CD4-positive, alpha-beta T cell treated with Interferon gamma for 1 hour (primary cell): ENCODE results near the gene CREB3L2.

Source experiments
- DNase-seq: peaks from one replicate; pipeline ENCODE4 v3.0.0-alpha.2; 2020

CREB3L2 gene

DNA sequence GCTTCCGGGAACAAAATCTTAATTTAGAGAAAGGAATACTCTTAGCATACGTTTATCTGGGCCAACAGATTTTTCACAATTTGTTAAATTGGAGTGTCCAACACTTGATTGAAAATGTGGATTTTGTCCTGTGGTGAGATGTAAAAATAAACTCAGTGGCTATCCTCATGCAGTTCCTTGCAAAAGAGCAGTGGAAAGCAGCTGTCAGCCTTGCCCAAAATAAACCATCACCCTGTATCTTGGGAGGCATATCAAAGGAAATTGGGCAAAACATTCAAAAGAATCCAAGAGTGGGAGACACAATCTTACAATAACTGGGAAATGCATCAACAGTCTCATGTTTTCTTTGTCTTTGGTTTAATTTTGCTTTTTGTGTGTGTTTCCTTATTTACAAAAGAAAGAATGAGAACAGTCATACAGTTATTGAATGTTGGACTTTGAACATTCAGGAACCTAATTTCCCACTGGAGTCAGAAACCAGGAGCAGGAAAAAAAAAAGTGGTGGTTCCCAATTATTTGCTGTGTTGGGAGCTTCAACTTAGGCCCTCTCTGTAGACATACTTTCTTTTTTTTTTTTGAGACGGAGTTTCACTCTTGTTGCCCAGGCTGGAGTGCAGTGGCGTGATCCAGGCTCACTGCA lies 110.8 kb downstream of the CREB3L2 start:
- DNase-seq: no peak

DNA sequence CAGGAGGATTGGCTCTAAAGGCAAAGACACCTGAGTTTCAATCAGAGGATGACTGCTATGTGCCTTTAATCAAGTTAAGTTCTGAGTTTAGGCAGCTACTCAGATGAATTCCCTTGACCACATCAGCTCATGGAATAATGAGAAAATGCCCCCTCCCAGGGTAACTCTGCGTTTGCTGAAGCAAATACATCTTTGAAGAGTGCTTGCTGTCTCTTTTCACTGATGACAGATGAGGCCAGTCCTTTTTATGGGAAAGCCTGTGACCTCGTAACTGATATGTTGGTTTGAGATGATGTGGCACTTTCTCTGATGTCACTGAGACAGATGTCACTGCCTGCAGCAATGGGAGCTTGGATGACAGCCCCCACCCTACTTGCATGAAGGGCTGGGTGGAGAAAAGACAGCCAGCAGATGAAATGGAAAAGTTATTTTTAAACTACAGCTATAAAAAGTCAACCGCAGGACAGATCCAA lies 111.4 kb downstream of the CREB3L2 start:
- DNase-seq: no peak

DNA sequence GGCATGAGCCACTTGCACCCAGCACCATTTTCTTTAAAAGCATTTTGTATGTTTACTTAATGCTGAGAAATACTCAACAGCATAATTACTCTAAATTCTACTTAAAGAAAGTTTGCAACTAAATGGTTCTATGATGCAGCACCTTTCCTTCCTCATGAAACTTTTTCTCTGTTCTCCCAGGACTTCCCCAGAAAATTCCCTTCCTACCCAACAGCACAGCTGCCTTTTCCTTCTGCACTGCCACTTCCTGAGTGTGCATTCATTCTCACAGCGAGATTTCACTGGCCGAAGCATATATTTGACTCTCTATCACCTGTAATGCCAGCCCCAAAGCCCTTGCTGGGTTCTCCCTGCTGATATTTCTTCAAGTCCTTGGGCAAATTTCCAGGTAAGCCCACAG lies 113.6 kb downstream of the CREB3L2 start:
- DNase-seq: no peak

DNA sequence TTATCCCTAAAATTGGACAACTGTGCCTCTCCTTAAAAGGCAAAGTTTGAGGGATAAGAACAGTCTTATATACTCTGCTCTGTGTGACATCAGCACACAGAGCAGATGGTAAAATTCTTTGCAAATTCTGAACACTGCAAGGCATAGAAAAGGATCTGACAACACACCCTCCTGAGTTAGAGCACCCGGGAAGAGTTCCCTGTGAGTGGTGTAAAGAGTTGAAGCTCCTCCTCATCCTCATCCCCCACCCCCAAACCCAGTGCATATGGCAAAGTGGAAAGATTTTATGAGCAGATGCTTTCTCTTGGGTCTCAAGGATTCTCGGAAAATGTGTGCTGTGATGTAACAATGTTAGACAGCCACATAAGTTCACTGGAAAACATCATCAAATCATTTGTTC lies 115.1 kb downstream of the CREB3L2 start:
- no peak for DNase-seq

DNA sequence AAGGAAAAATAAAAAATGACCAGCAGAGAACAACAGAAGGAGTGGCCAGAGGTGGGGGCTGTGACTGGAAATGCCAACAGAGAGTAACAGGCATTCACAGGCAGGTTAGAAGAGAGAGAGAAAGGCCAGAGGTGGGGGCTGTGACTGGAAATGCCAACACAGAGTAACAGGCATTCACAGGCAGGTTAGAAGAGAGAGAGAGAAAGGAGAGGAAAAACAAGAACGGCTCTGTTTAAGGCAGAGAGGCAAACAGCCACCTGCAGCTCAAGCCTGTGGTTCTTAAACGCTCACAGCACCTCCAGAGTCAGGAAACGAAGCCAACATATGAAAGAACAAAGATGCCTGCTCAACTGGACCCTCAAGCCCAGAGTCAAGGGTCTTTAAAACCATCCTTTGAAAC lies 115.6 kb downstream of the CREB3L2 start:
- DNase-seq: no peak

DNA sequence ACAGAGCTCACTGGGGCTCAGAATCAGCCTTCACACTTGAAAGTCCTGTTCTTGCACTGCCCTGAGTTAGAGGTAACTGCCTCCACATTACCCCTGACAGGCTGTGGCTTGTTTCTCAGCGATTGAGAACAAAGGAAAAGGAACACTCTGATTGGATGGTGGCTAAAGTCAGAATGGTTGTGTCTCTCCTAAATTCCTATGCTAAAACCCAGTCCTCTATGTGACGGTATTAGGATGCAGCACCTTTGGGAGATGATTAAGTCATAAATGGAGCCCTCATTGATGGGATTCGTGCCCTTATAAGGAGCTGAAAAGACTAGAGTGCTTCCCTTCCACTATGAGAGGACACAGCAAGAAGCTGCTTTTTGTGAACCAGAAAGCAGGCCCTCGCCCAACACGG lies 116.2 kb downstream of the CREB3L2 start:
- DNase-seq: no peak

DNA sequence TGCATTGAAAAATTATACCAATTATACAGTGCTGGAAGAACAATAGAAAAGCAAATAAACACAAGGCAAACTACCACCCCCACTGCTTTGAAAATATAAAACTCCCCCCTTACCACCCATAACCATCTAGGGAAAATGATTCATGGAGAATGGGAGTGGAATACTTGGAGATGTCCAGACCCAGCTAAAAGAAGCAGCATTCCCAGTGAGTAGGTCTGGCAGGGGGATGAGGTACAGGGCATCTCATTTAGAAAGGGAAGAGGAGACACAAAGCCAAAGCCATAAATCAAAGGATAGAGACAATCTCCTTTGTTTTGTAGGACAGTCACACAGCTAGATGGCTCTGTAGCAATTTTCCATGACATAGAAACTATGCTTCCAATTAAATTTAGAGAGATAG lies 119.1 kb downstream of the CREB3L2 start:
- no peak for DNase-seq

DNA sequence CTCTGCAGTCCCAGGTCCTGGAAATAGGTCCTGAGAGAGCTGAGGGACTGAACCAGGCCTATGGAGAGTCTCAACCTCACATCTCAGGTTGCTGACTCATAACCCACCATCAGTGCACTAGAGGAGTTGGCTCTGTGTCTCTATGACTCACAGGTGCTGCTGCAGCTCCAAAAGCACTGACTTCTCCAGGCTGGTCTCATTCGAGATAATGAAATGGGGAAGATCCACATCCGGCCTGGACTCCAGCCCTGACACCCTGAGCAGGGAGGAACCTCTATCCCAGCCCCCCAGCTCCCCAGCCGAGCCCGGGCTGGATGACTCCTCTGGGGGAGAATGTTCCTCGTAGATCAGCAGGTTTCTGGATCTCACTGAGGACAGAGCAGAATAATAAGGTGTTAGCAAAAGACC lies 119.6 kb downstream of the CREB3L2 start:
- DNase-seq: no peak

DNA sequence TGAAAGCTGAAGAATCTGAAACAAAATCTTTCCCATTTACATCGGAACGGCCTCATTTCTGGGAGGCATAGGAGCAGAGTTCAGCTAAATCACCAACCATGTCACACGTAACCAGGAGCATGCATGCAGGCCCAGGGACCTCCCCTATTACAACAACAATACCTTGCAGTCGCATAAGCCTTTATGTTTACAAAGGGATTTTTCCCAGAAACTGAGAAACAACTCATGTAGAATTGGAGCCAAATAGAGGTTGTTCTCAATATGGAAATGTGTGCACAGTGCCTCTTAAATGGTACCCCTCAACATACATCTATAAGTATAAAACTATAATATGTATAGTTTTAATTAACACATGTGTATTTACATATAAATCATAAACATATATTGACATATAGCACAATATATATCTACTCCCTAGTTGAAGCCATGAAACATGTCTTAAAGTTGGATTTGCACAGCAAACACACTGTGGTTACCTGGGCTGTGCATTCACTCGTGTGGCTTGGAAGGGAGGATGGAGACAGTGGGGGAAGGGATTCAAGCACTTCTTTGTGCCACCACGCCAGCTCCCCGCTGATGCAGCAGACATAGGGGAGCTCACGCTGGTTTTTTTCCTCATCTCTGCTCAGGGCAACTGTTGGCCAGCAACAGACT lies 120.2 kb downstream of the CREB3L2 start:
- DNase-seq: no peak

DNA sequence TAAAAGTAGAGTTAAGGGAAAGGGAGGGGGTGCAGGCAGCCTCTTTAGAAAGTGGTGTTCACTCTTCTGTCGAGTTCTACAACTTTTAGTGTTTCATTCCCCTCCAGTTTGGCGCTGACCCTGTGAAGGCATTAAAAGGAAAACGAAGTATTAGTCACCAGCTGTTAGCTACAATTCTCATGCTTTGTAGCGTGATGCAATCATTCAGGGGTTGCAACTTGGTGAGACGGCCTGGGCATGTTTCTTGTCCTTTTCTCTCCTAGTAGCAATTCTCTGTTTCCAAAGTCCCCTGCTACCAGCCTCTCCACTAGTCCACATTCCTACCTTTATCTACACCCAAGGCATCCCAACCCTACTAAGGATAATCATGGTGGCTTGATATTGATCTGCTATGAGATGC lies 121.5 kb downstream of the CREB3L2 start:
- DNase-seq: no peak

DNA sequence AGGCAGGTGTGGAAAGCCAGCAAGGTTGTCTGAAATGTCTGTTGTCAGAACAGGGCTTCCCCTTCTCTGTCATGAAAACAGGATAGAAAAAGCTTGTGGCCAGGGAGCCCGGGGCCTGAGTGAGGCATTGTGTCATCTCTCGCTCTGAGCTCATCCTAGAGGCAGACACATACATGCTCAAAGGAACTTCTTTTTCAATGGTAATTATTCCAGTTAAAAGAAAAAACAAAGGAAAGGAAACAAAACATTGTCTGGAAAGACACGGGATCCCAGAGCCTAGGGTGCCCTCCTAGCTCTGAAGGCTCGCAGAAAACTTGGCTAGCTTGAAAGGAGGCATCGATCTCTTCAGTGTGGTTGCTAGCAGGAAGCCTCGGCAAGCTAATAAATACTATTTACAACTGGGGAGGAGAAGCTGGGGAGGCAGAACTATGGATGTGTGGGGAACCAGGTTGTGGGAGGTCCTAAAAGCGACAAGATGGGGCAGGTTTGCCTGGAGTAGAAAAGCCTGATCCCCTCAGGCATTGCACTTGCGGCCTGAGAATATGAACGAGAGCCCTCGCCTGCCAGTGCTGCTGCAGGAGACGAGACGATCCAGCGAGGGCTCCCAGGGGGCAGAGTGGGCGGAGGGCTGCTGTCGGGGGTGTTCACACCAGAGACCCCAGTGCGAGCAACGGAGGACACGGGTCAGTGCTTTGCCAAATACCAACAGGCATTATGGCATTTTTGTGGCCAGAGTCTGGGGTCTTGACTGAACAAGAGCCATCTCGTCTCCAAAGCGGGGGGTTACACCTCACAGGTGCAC lies 122.3 kb downstream of the CREB3L2 start:
- DNase-seq: no peak

DNA sequence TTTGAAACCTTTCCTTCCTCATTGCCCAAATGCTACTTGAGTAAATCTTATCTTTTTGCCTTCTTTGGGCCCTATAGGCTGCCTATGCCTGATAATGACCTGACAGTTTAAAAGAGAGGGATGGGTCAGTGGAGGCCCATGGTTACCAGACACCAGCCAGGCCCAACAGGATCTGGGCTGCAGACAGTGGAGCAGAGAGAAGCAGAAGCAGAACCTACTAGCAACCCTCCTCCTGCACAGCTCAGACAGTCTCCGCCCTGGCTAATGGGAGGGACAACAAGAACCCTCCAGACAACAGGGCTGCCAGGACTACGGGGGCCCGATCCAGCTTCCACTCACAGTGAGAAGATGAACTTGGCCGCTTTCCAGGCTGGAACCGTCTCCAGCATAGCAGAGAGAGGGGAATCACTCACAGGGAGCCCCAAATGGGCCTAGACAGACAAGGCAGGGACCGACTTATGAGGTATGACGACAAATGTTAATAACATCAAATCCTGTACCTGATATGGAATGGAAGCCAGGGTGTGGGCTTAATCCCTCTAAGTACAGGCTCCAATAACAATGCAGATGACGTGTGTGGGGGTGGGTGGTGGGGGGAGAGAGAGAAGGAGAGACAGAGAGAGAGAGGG lies 123.4 kb downstream of the CREB3L2 start:
- no peak for DNase-seq

DNA sequence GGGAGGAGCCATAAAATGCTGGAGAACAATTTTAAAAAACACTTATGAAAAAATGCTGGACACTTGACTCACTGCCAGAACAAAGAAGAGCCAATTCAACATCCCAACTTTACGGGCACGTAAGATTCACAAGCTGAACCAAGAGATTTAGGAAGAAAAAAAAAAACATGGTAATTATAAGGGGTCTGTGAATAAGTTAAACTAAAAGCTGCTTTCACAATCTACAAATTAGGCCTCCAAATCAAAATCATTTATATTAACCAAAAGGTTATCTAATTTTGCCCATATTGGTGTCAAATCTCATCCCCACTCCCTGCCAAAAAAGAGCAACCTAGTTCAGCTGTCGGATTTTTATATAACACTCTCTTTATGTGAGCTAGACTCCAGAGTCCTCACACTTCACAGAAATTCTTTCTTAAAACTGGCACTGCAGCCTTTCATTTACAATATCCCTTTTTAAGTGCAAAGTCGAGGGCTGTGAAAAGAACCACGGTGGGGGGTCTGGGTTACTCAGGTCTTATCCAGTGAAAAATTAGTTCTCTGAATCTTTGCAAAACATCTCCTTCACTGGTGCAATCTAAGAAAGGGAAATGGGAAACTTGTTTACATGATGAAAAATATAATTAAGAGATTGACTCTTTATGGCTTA lies 124.7 kb downstream of the CREB3L2 start:
- DNase-seq: no peak

DNA sequence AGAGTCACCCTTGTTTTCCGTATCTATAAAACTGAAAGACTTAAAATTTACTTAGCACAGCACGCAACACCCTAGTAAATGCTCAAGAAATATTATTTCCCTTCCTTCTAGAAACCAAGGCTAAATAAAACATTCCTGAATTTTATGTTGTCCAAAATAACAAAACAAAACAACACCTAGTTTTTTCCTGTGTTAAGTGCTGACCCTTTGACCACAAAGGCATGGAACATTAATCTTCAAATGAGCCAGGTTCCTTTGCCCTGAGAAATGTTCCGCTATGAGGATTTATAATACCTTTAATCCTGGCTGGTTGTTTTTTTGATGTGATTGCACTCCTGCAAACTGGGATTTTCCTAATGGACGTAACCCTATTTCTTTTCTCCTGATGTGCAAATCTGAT lies 126.1 kb downstream of the CREB3L2 start:
- no peak for DNase-seq

DNA sequence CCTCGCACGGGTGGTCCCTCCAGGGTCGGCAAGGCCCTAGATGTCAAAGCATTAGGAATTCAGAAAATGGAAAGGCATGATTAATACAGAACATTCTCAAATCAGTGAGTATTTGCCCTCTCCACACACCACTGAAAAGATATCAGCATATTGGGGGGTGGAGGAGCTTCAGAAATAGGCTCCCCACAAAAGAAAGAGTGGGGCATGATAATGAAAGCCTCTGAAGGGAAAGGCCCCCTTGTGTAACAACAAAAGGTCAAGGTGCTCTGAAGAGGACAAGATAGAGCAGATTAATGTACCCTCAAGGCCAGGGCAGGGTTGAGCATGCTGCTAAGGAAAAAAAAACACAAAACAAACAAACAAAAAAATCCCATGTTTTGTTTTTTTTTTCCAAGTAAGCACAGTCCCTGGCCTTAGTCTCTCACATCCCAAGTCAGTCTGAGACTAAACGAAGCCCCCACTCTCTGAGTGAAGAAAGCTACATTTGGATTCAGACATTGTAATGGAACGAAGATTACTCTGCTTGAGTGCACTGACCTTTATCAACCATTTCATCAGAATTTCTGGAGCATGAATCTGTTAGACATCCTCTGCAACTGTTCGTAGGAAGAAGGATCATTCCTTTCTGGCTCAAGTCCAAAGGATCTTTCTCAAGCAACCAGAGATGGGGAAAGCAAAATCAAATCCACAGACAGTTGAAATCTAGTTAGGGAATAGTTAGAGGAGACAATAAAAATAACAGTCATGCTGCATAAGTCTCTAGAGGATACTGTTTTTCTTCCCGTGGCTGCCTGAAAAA lies 127.7 kb downstream of the CREB3L2 start:
- no peak for DNase-seq

DNA sequence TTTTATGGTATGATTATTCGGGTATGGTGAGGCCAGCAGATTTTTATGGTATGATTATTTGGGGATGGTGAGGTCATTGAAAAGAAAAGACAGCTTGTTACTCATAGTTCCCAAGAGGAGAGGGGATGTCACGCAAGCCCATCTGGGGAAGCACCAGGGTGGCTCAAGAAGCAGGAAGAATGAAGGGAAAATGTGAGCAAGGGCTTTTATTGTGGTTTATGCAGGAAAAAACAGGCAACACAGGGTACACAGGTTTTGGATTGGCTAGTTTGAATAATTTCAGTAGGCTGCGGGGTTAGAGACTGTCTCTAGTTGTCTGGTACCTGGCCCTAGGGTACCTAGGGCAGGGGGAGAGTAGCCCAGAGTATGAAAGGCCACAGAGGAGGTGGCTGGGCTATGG lies 128.4 kb downstream of the CREB3L2 start:
- DNase-seq: no peak

DNA sequence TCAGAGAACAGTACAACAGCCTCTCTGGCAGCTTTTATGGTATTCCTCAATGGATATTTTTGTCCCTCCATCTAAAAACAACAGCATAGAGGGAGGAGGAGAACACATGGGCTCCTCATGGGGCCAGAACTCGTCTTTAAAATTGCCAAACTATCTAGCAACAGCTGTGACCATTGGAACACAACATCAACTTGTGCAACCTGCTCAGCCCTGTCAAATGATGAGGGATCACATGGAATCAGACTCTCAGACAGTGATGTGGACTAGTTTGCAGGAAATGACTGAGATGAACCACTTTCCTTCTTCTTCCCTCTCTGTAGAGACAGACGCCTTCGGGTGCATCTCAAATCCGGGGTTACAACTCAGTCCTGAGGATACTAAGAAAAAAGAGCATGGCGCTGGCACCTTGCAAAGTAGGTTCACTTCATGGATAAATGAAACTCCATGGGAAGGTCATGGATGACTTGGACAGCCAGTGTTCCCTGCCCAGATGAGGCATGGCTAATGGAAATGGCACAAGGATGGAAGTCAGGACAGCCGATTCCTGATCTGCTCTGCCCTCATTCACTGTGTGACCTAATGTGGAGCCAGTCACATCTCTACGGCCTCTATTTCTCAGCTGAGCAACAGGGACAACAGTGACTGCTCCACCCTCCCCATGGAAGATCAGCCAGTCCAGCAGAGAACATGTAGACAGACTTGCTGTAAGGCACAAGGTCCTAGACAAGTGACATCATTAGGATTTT lies 130.5 kb downstream of the CREB3L2 start:
- DNase-seq: no peak

DNA sequence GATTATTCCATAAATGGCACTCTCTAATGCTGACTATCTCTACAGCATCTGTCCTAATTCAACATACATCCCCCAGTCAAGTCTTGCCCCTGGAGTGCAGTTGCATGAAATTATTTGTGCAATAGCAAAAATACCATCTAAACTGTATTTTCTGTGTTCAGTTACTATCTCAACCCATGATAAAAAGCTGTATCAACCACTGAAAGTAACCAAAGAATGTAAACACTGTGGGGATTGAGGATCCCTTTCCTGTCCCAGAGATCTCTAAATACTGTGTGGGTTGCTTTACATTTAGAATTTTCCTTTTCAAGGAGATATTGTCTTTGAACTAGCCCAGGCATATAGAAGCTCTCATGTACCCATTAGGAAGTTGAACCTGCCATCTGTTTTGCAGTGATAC lies 131.2 kb downstream of the CREB3L2 start:
- no peak for DNase-seq

DNA sequence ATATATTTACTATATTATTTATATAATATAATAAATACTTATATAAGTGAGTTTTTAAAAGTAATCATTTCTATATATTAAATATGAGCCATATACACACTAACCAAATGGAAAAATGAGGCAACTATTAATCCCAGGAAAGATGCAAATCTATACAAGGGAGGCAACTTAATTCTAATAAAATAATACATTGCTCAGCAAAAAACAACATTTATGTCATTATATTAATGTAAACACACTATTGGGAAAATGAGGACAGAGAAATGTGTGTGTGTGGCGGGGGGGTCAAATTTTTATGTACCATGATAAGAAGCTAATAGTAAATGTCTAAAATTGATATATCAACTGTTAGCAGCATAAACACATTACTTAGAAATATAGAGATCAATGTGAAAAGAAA lies 131.8 kb downstream of the CREB3L2 start:
- DNase-seq: no peak

DNA sequence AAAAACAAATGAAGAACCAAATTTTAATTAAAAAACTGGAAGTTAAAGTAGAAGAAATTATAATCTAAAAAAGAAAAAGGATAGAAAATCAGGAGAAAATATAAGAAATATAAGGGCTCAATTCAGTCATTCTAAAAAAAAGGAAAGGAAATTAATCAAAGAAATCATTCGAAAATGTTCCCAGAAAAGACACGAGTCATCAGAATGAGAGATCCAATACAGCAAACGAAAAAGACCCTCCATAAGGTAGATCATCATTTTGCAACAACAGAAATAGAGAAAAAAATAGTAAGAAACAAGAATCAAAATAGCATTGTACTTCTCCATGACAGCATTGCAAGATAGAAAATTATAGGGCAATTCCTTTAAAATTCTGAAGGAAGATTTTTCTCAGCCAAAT lies 132.6 kb downstream of the CREB3L2 start:
- DNase-seq: no peak

DNA sequence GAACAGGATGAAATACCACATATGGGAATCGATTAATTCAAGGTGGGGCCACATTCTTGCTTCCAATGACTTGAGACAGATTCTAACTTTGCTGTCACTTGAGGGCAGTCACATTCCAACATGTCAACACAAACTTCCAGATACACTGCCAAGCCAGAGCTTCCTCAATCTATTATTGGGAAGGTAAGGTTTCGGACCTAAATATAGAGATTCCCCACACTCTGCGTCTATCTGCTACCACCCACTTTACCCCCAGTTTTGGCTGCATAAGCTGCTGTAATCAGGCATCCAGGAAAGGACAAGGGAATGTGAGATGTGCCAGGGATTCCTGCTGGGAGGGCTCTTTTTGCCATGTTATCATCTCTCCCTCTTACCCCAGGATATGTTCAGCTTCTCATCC lies 134.6 kb downstream of the CREB3L2 start:
- no peak for DNase-seq

DNA sequence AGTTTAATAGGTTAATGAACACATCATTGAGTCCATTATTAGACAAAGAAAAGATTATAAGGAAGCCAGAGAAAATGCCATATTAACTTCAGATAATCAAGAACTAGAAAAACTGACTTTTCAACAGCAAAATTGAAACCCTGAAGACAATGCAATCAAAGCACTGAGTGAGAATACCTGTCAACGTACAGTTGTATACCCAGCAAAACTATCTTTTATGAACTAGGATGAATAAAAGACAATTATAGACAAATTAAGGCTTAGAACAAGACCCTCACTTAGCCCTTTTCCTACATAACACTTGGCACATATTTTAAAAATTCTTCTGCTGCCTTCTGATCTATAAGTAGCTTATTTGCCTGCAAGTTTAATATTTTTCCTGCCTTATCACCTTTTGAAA lies 136.1 kb downstream of the CREB3L2 start:
- DNase-seq: no peak
